Right atrium auricular region (tissue), 2 donors: ENCODE measurements around the gene SYT7. TPM values are rescaled to one million over a fixed set of nuclear protein-coding genes. Genes with fewer than 3 reads are reported as not detected.

Experiments used
- DNase-seq: peaks from one replicate; pipeline ENCODE4 v3.0.0-alpha.2; 2019; ENCODE audit warnings: low spot score
- H3K27ac ChIP-seq, 2 donors: fragments of 200-600 bp; sonication (generic); 1 replicate in 1 of 2; 2 replicates in 1 of 2; pipeline ENCODE4 v1.5.1; 2016 to 2019
- H3K27me3 ChIP-seq, 2 donors: fragments of 200-600 bp; sonication (generic); one replicate each; pipeline versions ENCODE4 v1.5.1 to v1.6.0; 2017 to 2019
- H3K36me3 ChIP-seq: fragments of 200-600 bp; sonication (generic); one replicate; pipeline ENCODE4 v1.5.1; 2016
- H3K4me1 ChIP-seq, 2 donors: fragments of 200-600 bp; sonication (generic); one replicate each; pipeline versions ENCODE4 v1.5.1 to v1.6.0; 2017 to 2019
- H3K4me3 ChIP-seq, 2 donors: fragments of 200-600 bp; sonication (generic); 1 replicate in 1 of 2; 2 replicates in 1 of 2; pipeline ENCODE4 v1.5.1; 2017 to 2019; ENCODE audit warnings: mild to moderate bottlenecking in 1 of 2, moderate library complexity in 1 of 2
- H3K9me3 ChIP-seq, 2 donors: fragments of 200-600 bp; sonication (generic); one replicate each; pipeline ENCODE4 v1.5.1; 2019
- CTCF ChIP-seq, 2 donors: fragments of 200-600 bp; sonication (generic); IDR thresholded peaks; one replicate each; pipeline ENCODE4 v1.5.1; 2019; ENCODE audit warnings: antibody characterized with exemption in 2 of 2
- total RNA-seq, 2 donors: library from RNA; depleted of rRNA; stranded (reverse); fragments of >200 nt; gene quantifications; one replicate each; pipeline ENCODE4 v1.1.0, GENCODE V29; 2016

Gene SYT7
- total RNA-seq, 2 donors from 2014 or later, result 19.2 to 23.6 TPM

GRCh38 chr11:61571337-61571736 lies 9.5 kb downstream of the SYT7 start:
- no peaks in the 10 kb centered on the region for H3K36me3 ChIP-seq
- TF ChIP-seq CTCF (IDR thresholded peaks at IDR 0.05), result no peak
- no peak overlapping the region for H3K4me3 ChIP-seq
- H3K27me3 ChIP-seq, result no peaks in the 10 kb centered on the region
- H3K4me1 ChIP-seq, result peaks cover 0 to 44% of the 10 kb centered on the region in 2 donors
- no peaks in the 10 kb centered on the region for H3K9me3 ChIP-seq
- peak overlapping the region; percentile 49 to 70 for H3K27ac ChIP-seq
- no peak for DNase-seq

GRCh38 chr11:61569701-61570100 lies 11.2 kb downstream of the SYT7 start:
- H3K4me1 ChIP-seq, result peaks cover 0 to 34% of the 10 kb centered on the region in 2 donors
- DNase-seq, result no peak
- H3K27ac ChIP-seq, result no peak overlapping the region
- no peak for TF ChIP-seq CTCF (IDR thresholded peaks at IDR 0.05)
- H3K27me3 ChIP-seq, result no peaks in the 10 kb centered on the region
- no peaks in the 10 kb centered on the region for H3K36me3 ChIP-seq
- H3K4me3 ChIP-seq, result no peak overlapping the region
- no peaks in the 10 kb centered on the region for H3K9me3 ChIP-seq

GRCh38 chr11:61569018-61569417 lies 11.9 kb downstream of the SYT7 start:
- no peaks in the 10 kb centered on the region for H3K36me3 ChIP-seq
- H3K27me3 ChIP-seq, result no peaks in the 10 kb centered on the region
- no peak overlapping the region for H3K4me3 ChIP-seq
- DNase-seq, result no peak
- no peaks in the 10 kb centered on the region for H3K9me3 ChIP-seq
- no peak for TF ChIP-seq CTCF (IDR thresholded peaks at IDR 0.05)
- H3K4me1 ChIP-seq, result peaks cover 0 to 34% of the 10 kb centered on the region in 2 donors
- H3K27ac ChIP-seq, result no peak overlapping the region

GRCh38 chr11:61567286-61568061 lies 13.4 kb downstream of the SYT7 start:
- H3K27me3 ChIP-seq, result no peaks in the 10 kb centered on the region
- no peak overlapping the region for H3K27ac ChIP-seq
- H3K36me3 ChIP-seq, result no peaks in the 10 kb centered on the region
- peaks cover 0 to 30% of the 10 kb centered on the region in 2 donors for H3K4me1 ChIP-seq
- H3K4me3 ChIP-seq, result no peak overlapping the region
- H3K9me3 ChIP-seq, result no peaks in the 10 kb centered on the region
- TF ChIP-seq CTCF (IDR thresholded peaks at IDR 0.05), result peak; percentile 28 to 68
- peak; percentile 74 for DNase-seq

GRCh38 chr11:61564936-61565696 lies 15.8 kb downstream of the SYT7 start:
- Histone ChIP-seq H3K27ac (no peak overlapping the region), H3K9me3 (no peaks in the 10 kb centered on the region), H3K4me3 (no peak overlapping the region), H3K4me1 (peaks cover 0 to 15% of the 10 kb centered on the region in 2 donors), H3K27me3 (no peaks in the 10 kb centered on the region), H3K36me3 (no peaks in the 10 kb centered on the region)
- no peak for DNase-seq
- TF ChIP-seq CTCF (IDR thresholded peaks at IDR 0.05), result no peak
